GM15510 (cell line): ENCODE results near the gene LCLAT1.

ENCODE experiments used
- POLR2A ChIP-seq: IDR thresholded peaks from 3 replicates; pipeline ENCODE4 v1.6.1; 2011; ENCODE audit warnings: borderline replicate concordance; ENCODE audit not compliant: insufficient read length; ENCODE audit errors: extremely low read depth

LCLAT1 gene

DNA sequence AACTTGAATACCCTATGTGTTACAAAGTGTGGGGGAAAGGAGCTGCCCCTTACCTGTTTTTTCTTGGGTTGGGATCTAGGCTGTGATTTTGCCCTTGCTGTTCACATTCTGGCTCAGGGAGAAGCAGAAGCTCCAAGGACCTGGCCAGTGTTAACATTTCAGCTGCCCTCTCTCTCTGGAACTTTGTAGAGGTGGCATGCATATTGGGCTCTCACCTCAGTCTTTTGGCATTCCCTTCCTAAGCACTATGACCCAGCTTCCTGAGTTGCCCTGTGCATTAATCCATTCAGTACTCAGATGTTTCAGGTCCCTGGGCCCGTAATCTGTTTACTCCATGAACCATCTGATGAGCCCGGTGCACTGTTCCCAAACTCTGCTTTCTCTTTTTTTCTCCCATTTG, 12.1 kb downstream of the LCLAT1 start:
- TF ChIP-seq POLR2A = no peak

DNA sequence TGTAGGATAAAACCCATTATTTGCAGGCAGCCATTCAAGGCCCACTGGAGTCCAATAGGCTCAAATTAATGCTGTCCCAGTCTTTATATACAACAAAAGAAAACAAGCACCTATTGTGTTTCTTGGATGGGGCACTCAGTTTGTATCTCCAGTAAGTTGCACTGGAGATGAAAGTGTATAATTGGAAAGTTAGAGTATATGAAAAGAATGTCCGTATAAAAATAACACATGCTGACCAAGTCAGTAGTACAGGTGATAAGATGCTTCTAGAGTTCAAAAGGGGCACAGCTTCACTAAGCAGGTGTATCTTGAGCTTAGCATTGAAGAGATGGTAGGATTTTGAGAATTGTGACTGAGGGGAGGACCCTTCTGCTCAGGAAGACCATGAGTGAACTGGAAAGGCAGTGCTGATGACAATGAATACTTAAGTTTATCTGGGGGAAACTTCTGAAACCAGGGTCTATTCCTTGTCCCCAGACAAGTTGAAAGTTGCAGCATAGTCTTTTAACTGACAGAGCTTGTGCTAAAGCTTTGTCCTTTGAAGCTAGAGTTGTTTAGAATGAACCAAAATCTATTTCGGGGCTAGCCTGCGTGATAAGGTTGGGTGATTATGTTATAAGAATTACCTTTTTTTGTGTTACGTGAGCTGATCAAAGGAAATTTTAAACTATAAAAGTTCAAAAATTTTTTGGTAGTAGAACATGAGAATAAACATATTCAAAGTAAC, 15.2 kb downstream of the LCLAT1 start:
- TF ChIP-seq POLR2A = no peak

DNA sequence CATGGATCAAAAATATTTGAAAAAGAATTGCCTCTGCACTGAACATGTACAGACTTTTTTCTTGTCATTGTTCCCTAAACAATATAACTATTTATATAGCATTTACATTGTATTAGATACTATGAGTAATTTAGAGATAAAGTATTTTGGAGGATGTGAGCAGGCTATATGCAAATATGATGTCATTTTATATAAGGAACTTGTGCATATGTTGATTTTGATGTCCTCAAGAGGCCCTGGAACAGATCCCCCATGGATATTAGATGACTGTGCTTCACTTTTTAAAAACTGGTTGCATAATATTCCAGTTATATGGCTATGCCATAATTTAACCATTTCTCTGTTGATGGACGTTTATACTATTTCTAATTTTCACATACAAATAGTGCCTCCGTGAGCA, 16.5 kb downstream of the LCLAT1 start:
- TF ChIP-seq POLR2A = no peak

DNA sequence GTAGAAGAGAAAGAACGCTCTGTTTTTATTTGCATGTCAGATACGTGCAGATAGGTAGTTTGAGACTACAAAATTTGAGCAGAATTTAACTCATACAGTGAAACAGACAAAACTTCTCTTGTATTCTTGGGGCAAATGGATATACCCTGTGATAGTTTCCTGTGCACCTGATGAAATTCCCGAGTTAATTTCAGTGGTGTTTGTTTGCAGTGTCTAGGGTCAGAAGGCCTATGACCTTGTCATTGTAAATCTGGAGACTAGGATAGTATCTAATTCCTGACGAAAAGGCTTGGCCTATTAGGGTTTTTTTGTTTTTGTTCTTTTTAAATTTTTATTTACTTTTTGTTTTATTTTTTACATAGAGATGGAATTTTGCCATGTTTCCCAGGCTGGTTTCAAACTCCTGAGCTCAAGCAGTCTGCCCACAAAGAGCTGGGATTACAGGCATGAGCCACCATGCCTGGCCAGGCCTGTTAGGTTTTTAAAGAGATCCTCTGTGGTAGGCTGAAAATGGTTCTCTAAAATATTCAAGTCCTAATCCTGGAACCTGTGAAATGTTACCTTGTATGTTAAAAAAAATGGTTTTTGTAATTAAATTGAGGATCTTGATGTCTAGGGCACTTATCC, 17.6 kb downstream of the LCLAT1 start:
- TF ChIP-seq POLR2A = no peak

DNA sequence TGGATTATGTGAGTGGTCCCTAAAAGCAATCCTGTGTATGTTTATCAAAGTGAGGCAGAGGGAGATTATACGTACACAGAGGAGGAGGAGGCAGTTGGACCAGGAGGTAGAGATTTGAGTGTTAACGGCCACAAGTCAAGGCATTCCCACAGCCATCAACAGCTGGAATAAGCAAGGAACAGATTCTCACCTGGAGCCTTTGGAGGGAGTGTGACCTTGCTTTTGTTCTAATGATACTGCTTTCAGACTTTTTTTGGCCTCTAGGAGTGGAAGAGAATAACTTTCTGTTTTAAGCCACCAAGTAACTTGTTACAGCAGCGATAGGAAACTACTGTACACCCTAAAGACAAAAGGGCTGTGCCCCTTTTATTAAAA, 18.1 kb downstream of the LCLAT1 start:
- TF ChIP-seq POLR2A = no peak

DNA sequence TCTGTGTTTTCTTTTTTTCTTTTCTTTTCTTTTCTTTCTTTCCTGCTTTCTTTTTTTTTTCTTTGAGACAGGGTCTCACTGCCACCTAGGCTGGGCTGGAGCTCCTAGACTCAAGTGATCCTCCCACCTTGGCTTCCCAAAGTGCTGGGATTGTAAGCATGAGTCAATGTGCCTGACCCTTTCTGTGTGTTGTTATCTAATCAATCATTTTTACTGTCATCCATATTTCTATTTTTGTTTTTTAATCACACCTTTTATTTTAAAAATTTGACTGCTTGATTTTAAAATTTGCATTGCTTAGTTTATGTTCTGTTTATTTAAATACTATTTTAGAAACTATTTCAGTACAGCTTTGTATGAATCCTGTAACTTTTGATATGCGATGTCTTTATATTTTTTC, 19.2 kb downstream of the LCLAT1 start:
- no peak for TF ChIP-seq POLR2A

DNA sequence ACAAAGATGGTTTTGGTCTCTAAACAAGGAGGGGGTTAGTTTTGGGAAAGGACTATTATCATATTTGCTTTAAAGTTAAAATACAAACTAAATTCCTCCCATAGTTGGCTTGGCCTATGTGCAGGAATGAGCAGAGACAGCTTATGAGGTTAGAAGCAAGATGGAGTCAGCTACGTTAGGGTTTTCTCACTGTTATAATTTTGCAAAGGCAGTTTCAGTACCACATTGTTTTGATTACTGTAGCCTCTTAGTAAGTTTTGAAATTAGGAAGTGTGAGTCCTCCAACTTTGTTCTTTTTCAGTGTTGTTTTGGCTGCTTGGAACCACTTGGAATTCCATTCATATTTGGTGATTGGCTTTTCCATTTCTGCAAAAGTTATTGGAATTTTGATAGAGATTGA, 23.4 kb downstream of the LCLAT1 start:
- TF ChIP-seq POLR2A = no peak

DNA sequence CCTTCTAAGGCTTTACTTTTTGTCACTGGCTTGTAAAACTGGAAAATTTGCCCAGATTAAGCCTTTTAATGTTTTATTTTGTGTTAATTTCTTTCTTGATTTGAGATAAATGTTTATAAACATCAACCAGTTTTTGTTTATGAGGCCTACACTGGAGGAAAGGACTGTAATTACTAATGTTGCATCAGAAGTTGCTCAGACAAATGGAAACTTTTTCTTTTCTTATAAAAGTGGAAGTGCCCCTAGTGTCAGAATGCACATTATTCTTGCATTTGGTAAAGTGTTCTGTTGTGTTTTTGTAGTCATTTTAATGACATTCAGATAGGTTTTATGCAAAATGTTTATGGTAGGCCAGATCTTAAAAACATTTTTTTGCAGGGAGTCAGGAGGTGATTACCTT, 25.3 kb downstream of the LCLAT1 start:
- no peak for TF ChIP-seq POLR2A

DNA sequence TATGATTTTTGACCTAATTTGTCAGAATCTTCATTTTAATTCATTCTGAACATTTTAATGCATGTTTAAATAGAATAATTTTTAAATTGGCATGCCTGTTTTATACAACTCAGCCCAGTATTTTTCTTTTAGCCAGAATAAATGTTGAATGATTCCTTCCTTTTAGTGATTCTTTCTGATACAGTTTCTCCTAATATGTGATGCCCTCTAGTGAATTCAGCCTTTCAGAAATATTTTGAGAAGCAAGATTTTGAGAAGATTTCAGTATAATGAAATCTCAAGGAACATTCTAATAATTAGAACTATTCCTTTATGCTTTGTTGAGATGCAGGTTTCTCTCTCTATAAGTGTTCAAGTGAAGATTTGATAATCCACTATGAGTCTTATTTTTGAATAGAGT, 28.5 kb downstream of the LCLAT1 start:
- TF ChIP-seq POLR2A = no peak

DNA sequence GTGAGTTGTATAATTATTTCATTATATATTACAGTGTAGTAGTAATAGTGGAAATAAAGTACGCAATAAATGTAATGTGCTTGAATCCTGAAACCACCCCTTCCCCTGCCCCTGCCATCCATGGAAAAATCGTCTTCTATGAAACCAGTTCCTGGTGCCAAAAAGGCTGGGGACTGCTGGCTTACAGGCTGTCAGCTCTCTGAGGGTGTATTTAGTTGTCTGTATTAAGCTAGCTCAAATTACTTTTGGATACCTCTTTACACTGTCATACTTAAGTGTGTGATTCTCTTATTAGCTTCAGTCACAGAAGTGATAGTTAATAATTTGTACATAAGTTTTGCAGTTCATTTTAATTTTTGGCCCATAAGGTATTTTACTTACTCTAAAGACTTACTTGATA, 29.6 kb downstream of the LCLAT1 start:
- no peak for TF ChIP-seq POLR2A

DNA sequence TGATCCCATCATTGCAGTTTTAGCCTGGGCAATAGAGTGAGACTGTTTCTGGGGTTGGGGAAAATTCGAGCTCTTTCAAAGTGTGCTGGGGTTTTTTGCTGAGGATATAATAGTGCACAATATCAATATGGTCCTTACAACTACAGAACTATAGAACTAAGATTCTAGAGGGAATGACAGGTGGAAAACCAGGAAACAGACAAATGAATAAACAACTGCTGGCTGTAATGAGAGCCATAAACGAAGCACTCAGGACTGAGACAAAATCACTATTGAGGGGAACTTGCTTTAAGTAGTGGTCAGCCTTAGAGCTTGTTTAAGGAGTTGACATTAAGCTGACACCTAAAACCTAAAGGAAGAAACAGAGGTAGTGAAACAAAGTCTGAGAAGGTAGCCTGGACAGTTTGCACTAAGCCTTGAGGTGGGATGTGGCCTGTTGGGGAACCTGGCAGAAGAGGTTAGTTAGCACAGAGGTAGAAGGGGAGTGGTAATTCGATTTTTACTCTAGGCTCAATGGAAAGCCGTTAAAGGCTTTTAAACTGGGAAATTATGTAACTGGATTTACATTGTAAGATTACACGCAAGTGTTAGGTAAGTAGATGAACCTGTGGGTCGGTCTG, 33.8 kb downstream of the LCLAT1 start:
- TF ChIP-seq POLR2A = no peak

DNA sequence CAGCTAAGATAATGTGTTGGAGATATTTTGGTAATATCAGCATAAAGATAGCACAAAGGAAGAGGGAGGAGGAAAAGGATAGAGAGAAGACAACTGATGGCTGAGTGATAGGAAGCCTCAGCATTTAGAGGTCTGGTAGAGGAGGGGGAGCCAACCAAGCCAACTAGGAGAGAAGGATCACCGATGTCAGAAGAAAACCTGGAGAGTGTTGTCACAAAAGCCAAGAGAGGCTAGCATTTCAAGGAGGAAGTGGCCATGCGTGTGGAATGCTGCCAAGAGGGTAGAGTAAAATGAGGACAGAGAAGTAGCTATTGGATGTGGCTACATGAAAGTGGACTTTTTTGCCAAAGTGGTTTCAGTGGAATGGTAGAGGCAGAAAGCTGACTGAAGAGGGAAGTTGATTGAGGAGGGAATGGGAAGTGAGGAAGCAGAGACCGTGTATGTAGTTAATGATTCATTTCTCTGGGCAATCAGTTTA, 34.3 kb downstream of the LCLAT1 start:
- no peak for TF ChIP-seq POLR2A

DNA sequence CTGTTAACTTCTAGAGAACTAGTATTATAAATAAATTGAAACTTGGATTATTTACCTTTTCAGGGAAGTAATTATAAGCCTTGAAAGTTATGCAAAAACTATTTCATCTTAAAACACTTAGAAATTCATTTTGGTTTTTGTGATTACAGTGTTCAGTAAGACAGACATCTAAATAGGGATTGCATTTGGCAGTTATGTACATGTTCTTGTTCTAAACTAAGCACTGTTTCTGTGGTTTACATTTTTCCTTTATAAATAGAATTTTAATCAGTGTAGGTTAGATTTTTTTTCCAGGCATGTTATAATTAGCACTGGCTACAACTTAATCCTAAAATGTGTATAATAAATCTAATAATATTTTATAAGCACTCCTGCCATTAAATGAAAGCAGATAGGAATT, 35.0 kb downstream of the LCLAT1 start:
- no peak for TF ChIP-seq POLR2A

DNA sequence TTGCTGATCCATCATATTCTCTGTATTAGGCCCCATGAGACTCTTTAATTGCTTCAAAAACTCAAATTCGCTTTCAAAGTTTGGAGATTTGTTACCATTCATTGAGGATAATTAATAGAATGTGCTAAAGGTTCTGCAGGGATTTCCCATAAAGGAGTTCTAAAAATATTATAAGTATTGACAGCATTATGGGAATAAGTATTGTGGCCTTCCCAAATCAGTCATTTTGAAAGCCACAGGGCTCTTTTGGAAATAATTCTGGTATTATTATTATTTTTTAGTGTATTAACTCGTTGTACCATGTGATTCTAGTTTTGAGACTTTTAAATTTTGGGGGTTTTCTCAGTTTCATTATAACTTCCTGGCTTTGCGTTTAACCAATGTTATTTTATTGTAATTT, 37.1 kb downstream of the LCLAT1 start:
- TF ChIP-seq POLR2A = no peak

DNA sequence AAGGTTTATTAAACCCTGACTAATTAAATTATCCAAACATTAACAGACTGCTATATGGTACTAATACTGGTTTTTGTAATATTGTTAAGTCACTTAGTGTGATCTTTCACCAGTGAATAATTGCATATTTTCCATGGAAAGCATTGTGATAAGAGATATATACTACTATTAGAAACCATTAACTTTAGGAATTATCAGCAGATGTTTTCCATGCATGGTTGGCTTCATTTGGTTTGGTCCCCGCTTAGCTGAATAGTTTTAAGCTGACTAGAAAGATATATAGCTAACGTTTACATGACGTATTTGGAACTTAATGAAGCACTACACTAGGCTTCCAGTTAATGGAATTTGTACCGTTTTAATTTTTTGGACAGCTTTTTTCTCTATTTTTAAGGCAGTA, 37.9 kb downstream of the LCLAT1 start:
- no peak for TF ChIP-seq POLR2A

DNA sequence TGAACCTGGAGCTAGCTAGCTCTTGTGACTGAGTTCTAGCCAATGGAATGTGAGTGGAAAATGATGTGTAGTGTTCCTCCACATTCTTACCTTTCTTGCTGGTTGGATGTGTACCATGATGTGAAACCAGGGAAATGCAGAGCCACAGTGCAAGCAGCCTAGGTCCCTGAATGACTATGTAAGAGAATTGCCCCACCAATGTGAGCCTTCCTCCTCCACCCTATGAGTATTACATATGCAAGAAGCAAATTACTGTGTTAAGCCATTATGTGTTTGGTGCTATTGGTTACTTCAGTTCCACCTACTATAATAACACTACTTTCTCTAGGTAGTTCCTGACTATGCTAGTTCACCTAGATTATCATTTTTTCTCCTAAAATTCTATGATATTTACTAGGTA, 39.6 kb downstream of the LCLAT1 start:
- no peak for TF ChIP-seq POLR2A

DNA sequence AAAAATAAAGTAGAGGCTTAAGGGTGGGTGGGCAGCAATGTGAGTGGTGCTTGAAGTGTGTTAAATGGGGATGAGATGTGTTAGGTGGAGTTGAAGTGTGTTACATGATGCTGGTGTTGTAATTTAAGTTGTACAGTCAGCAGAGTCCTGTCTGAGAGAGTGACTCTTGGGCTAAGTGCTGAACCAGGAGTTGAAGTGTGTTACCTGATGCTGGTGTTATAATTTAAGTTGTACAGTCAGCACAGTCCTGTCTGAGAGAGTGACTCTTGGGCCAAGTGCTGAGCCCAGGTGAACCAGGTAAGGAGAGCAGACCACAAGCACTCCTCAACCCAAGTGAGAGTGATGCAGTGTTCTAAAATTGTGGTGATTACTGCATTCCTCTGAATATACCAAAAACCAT, 40.6 kb downstream of the LCLAT1 start:
- TF ChIP-seq POLR2A = no peak

DNA sequence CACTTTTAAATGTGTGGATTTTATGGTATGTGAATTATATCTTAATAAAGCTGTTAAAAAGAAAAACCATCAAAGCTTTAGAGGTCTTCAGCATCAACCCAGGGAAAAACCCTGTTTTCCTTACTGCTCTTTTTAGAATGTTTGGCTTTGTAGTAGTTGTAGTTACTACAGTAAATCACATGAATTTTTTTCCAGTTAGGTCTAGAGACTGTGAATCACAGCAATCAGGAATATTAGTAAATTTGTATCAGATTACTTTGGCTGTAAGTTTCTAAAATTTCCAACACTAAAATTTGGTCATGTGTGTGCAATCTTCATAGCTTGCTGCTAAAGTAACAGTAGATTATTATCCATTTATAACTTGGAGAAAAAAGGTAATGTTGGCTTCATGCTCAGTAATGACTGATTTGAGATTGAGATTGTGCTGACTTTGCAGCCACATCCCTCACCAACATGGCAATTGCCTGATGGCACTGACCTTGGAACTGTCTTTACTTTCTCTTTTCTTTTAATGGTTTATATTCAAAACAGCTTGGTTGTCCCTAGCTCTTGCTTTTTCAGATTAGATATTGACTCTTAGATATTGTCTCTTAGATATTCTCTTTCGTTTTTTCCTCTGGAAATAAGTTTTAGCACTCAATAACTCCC, 41.1 kb downstream of the LCLAT1 start:
- no peak for TF ChIP-seq POLR2A
